ENCODE data around the gene PALLD. TPM values are rescaled to one million over a fixed set of nuclear protein-coding genes. Genes with fewer than 3 reads are reported as not detected.

Gene PALLD
- total RNA-seq: 39.8 and 87.2 TPM in 2 replicates

GRCh38 chr4:168496834-168497233 is at the start of gene PALLD:
Gene PALLD, plus strand, starts transcription at chr4:168497052.

Other genes with a start within 250 kb of the PALLD start
- 21.5 and 23.4 TPM in 2 replicates for gene DDX60, start 178.3 kb upstream of the PALLD start, total RNA-seq
- 6.5 and 8.7 TPM in 2 replicates for gene DDX60L, start 16.6 kb upstream of the PALLD start, total RNA-seq